K562 (cell line): Measurements from ENCODE around the gene C17orf113. TPM values are rescaled to one million over a fixed set of nuclear protein-coding genes. Genes with fewer than 3 reads are reported as not detected.

Experiments
- ATAC-seq: fragments of 200-7000 bp; cut with Tn5 transposase; 3 replicates; pipeline ENCODE4 v1.9.1; 2020; ENCODE audit warnings: moderate library complexity
- BruUV-seq: library from RNA; stranded (reverse); fragments of 400-500 nt; replicated peaks from 2 replicates; lab custom pipeline; 2021; lab: Mats Ljungman, UMichigan
- CTCF ChIA-PET: fragments of 300-600 bp; formaldehyde crosslinking; extraction: SDS; loops from one replicate; lab custom pipeline; 2021; ENCODE audit warnings: low intra/inter-chr PET ratio; lab: Yijun Ruan, JAX
- POLR2A ChIA-PET: fragments of 300-600, 350-650 bp; sonication (Branson Sonifier 250); formaldehyde crosslinking; extraction: SDS; loops from one replicate; lab custom pipeline; 2021; ENCODE audit warnings: antibody characterized with exemption, inconsistent platforms; lab: Yijun Ruan, JAX
- DNase-seq, 4 experiments: peaks; one replicate each; pipeline versions ENCODE4 v3.0.0 to v3.0.0-alpha.2; 2011 to 2018; ENCODE audit warnings: low spot score in 3 of 4, mixed read lengths in 3 of 4; ENCODE audit errors: extremely low read depth in 1 of 4
- FAIRE-seq: peaks from 2 replicates; lab custom pipeline; 2011; peaks lifted over from hg19 to GRCh38; lab: Jason Lieb, UNC
- H2AFZ ChIP-seq: 2 replicates; pipeline ENCODE4 v1.6.0; 2011; ENCODE audit warnings: low read depth, low read length, control low read depth, inconsistent platforms
- H3K27ac ChIP-seq: fragments of 200-600 bp; 3 replicates; pipeline ENCODE4 v1.8.0; 2011; ENCODE audit warnings: low read depth, mild to moderate bottlenecking, control low read depth, inconsistent platforms, low read length, moderate library complexity, mixed read lengths; ENCODE audit errors: extremely low read depth
- H3K27me3 ChIP-seq, 2 experiments: fragments of 300-600 bp in 1 of 2; 2 replicates in 1 of 2; 3 replicates in 1 of 2; pipeline versions ENCODE4 v1.6.0 to v1.8.0; 2011; ENCODE audit warnings: inconsistent platforms in 2 of 2, low read length in 2 of 2, mild to moderate bottlenecking in 1 of 2, mixed read lengths in 1 of 2, moderate library complexity in 1 of 2; ENCODE audit not compliant: control insufficient read depth in 2 of 2, insufficient read depth in 2 of 2
- H3K36me3 ChIP-seq: fragments of 300-600 bp; 3 replicates; pipeline ENCODE4 v1.8.0; 2011; ENCODE audit warnings: mild to moderate bottlenecking, low read length, inconsistent platforms; ENCODE audit not compliant: control insufficient read depth, insufficient read depth
- H3K4me1 ChIP-seq, 2 experiments: fragments of 200-600 bp in 1 of 2; replicated peaks in 1 of 2; 2 replicates in 1 of 2; 3 replicates in 1 of 2; pipeline versions ENCODE4 v1.5.1 to v1.8.0; 2011; ENCODE audit warnings: inconsistent platforms in 2 of 2, low read length in 2 of 2, mild to moderate bottlenecking in 1 of 2, mixed read lengths in 1 of 2, moderate library complexity in 1 of 2; ENCODE audit not compliant: control insufficient read depth in 2 of 2, insufficient read depth in 2 of 2
- H3K4me2 ChIP-seq: 2 replicates; pipeline ENCODE4 v1.6.1; 2011; ENCODE audit warnings: low read length, control low read depth, inconsistent platforms, mixed read lengths; ENCODE audit not compliant: insufficient read depth
- H3K4me3 ChIP-seq: fragments of 200-600 bp; sonication (generic), shearing (Covaris generic); 2 replicates; pipeline ENCODE4 v1.5.1; 2016; ENCODE audit warnings: control low read depth, inconsistent platforms
- H3K79me2 ChIP-seq: fragments of 200-600 bp; 3 replicates; pipeline ENCODE4 v1.8.0; 2011; ENCODE audit warnings: low read length, inconsistent platforms; ENCODE audit not compliant: control insufficient read depth, insufficient read depth
- H3K9ac ChIP-seq, 2 experiments: 2 replicates each; pipeline versions ENCODE4 v1.6.0 to v1.6.1; 2011; ENCODE audit warnings: low read depth in 2 of 2, low read length in 2 of 2, control low read depth in 1 of 2, inconsistent platforms in 1 of 2, mild to moderate bottlenecking in 1 of 2, mixed read lengths in 1 of 2; ENCODE audit not compliant: insufficient read depth in 1 of 2
- H3K9me1 ChIP-seq: one replicate; pipeline ENCODE4 v1.6.0; 2011; ENCODE audit warnings: inconsistent platforms, mild to moderate bottlenecking, low read length, moderate library complexity; ENCODE audit not compliant: control insufficient read depth, insufficient read depth
- H3K9me3 ChIP-seq: replicated peaks from 2 replicates; pipeline ENCODE4 v1.5.1; 2011; ENCODE audit warnings: low read depth, low read length, inconsistent platforms; ENCODE audit not compliant: control insufficient read depth, insufficient read depth
- H4K20me1 ChIP-seq: replicated peaks from 2 replicates; pipeline ENCODE4 v1.6.1; 2011; ENCODE audit warnings: low read length, inconsistent platforms, mixed read lengths; ENCODE audit not compliant: control insufficient read depth, insufficient read depth
- ARID2 ChIP-seq: fragments of 450-650 bp; IDR thresholded peaks from 2 replicates; pipeline ENCODE4 v1.6.1; 2017; ENCODE audit warnings: antibody characterized with exemption, mild to moderate bottlenecking
- ATF7 ChIP-seq: fragments of 450-650 bp; IDR thresholded peaks from 2 replicates; pipeline ENCODE4 v1.7.1; 2014; ENCODE audit warnings: mild to moderate bottlenecking, moderate library complexity
- BCOR ChIP-seq: fragments of 450-650 bp; IDR thresholded peaks from 2 replicates; pipeline ENCODE4 v1.6.1; 2016
- CREB3L1 ChIP-seq: fragments of 450-650 bp; IDR thresholded peaks from 2 replicates; pipeline ENCODE4 v1.6.1; 2014; ENCODE audit warnings: low read depth, mild to moderate bottlenecking, moderate library complexity, borderline replicate concordance
- DNMT1 ChIP-seq: fragments of 450-650 bp; IDR thresholded peaks from 2 replicates; pipeline ENCODE4 v1.6.1; 2016; ENCODE audit warnings: antibody characterized with exemption, mild to moderate bottlenecking
- EHMT2 ChIP-seq: fragments of 450-650 bp; IDR thresholded peaks from 2 replicates; pipeline ENCODE4 v1.6.1; 2018; ENCODE audit warnings: antibody characterized with exemption
- FOSL1 ChIP-seq: fragments of 200-800 bp; sonication (Bioruptor generic); conservative IDR thresholded peaks from 2 replicates; pipeline ENCODE4 v1.6.1; 2016; ENCODE audit warnings: missing genetic modification characterization, missing compliant biosample characterization
- FOXM1 ChIP-seq, 2 experiments: fragments of 450-650 bp in 1 of 2; sonication (generic) in 1 of 2; formaldehyde crosslinking in 1 of 2; IDR thresholded peaks; 2 replicates each; pipeline versions ENCODE4 v1.6.1 to v1.9.0; 2017 to 2022; ENCODE audit warnings: low read depth in 2 of 2, mild to moderate bottlenecking in 2 of 2, missing genetic modification reagents in 1 of 2, moderate library complexity in 1 of 2
- GATA2 ChIP-seq: sonication (generic); formaldehyde crosslinking; IDR thresholded peaks from 2 replicates; pipeline ENCODE4 v1.4.0; 2020; ENCODE audit warnings: mild to moderate bottlenecking, missing genetic modification reagents
- JUND ChIP-seq, 2 experiments: IDR thresholded peaks; 2 replicates in 1 of 2; 3 replicates in 1 of 2; pipeline ENCODE4 v1.6.1; 2011; ENCODE audit warnings: borderline replicate concordance in 2 of 2, low read depth in 2 of 2, low read length in 2 of 2, improper control_type of control experiment in 1 of 2, missing biosample characterization in 1 of 2, missing genetic modification characterization in 1 of 2, missing genetic modification reagents in 1 of 2
- PHB2 ChIP-seq: fragments of 450-650 bp; IDR thresholded peaks from 2 replicates; pipeline ENCODE4 v1.6.1; 2017; ENCODE audit warnings: low read depth
- PTBP1 ChIP-seq: fragments of 200-400 bp; formaldehyde crosslinking; IDR thresholded peaks from 2 replicates; pipeline ENCODE4 v1.6.1; 2017; ENCODE audit warnings: low read depth, low read length
- RBM22 ChIP-seq: fragments of 200-400 bp; formaldehyde crosslinking; IDR thresholded peaks from 2 replicates; pipeline ENCODE4 v1.6.1; 2018; ENCODE audit warnings: low read length, low read depth; ENCODE audit not compliant: poor library complexity, severe bottlenecking
- RBM25 ChIP-seq: fragments of 200-400 bp; formaldehyde crosslinking; IDR thresholded peaks from 2 replicates; pipeline ENCODE4 v1.6.1; 2018; ENCODE audit warnings: low read length, low read depth, moderate library complexity; ENCODE audit not compliant: severe bottlenecking
- SIRT6 ChIP-seq: IDR thresholded peaks from one replicate; pipeline ENCODE4 v1.6.1; 2012; ENCODE audit warnings: low read depth, mild to moderate bottlenecking, control low read depth, inconsistent platforms, low read length, moderate library complexity
- SMARCC2 ChIP-seq: fragments of 450-650 bp; IDR thresholded peaks from 2 replicates; pipeline ENCODE4 v1.6.1; 2017; ENCODE audit warnings: antibody characterized with exemption, moderate library complexity, mild to moderate bottlenecking, low read depth
- STAG1 ChIP-seq: sonication (generic); formaldehyde crosslinking; IDR thresholded peaks from 2 replicates; pipeline ENCODE4 v1.5.0; 2020; ENCODE audit warnings: missing genetic modification reagents, borderline replicate concordance
- TRIM28 ChIP-seq: fragments of 450-650 bp; IDR thresholded peaks from 2 replicates; pipeline ENCODE4 v1.6.1; 2017
- ZNF655 ChIP-seq: fragments of 250-450 bp; sonication (Bioruptor Pico); IDR thresholded peaks from 2 replicates; pipeline ENCODE4 v1.5.0; 2021
- WGBS: fragments of 100-300 bp; shearing (Covaris generic); methylation state at CpG from one replicate; pipeline ENCODE4 v1.1.6; 2016; ENCODE audit warnings: low coverage, mixed read lengths; ENCODE audit not compliant: insufficient coverage; ENCODE audit errors: missing lambda C conversion rate; 5-methylcytosine and 5-hydroxymethylcytosine counted together
- in situ Hi-C: fragments of 300-500 bp; cut with MboI; formaldehyde crosslinking; loops from 4 replicates; pipeline ENCODE4 v1.15.0; 2018; ENCODE audit warnings: inconsistent platforms, mixed read lengths
- intact Hi-C: fragments of 100-400 bp; cut with micrococcal nuclease; formaldehyde crosslinking; loops from 2 replicates; pipeline ENCODE4 v1.14.2; 2022
- polyA plus RNA-seq, 8 experiments: library from polyadenylated mRNA; depleted of rRNA in 4 of 8; stranded (reverse) in 5 of 8; unstranded in 3 of 8; fragments of >200 nt; fragmentation: Nextera tagmentation in 2 of 8; fragmentation: Illumina TruSeq in 1 of 8; extraction: Ambion mirVana in 2 of 8; extraction: Trizol in 1 of 8; gene quantifications; 2 replicates each; pipeline versions ENCODE4 v1.2.1 to v1.2.3, GENCODE V29; 2011 to 2014; ENCODE audit warnings: inconsistent platforms in 1 of 8, missing spikeins in 1 of 8
- total RNA-seq, 7 experiments: library from RNA; depleted of rRNA in 6 of 7; stranded (reverse); fragments of >200 nt in 6 of 7; fragmentation: Illumina TruSeq in 2 of 7; extraction: Trizol in 2 of 7; gene quantifications; 2 replicates each; pipeline versions ENCODE4 v1.2.1 to v1.2.3, GENCODE V29; 2011 to 2021; ENCODE audit warnings: low replicate concordance in 1 of 7

The C17orf113 gene
- total and polyA plus RNA-seq, 9 of the 15 experiments (the other 6 are each of a cell fraction or from before 2014, with no cell fraction given) = 0.10 to 1.2 (median 0.31) TPM

- WGBS = 0% methylated on average over 2 of the region's 2 CpGs
- CTCF ChIA-PET = no interaction called here
- in situ Hi-C loops = no loop called here
- Histone ChIP-seq H3K27me3 (peaks cover 0 to 5% of the 10 kb centered on the region in 2 experiments; a peak in 1 of 5 replicates), H3K9me1 (no peaks in the 10 kb centered on the region), H3K9ac (no peak overlapping the region), H3K27ac (no peak overlapping the region), H3K36me3 (no peaks in the 10 kb centered on the region), H2AFZ (no peak overlapping the region), H3K4me3 (no peak overlapping the region), H3K4me2 (no peak overlapping the region), H4K20me1 (peaks cover 4% of the 10 kb centered on the region; the same call in 1 of the 2 replicates), H3K79me2 (no peaks in the 10 kb centered on the region), H3K9me3 (no peaks in the 10 kb centered on the region), H3K4me1 (peaks cover 14 to 15% of the 10 kb centered on the region in 2 experiments)
- BruUV-seq = no TSS peak
- intact Hi-C loops = no loop called here
- DNase-seq (no peak), FAIRE-seq (no peak), ATAC-seq (no peak)
- POLR2A ChIA-PET = interaction anchor here (0.6 to 1.2 kb wide), 3 partner anchors 12 to 24 kb away, joined by 3 to 5 read pairs (median 3); no protein-coding TSS in a partner anchor
- TF ChIP-seq ATF7 (peak; percentile 91), BCOR (peak; percentile 88), DNMT1 (no peak), FOXM1 (IDR thresholded peaks at IDR 0.05; ENCODE audit: low read depth) (no peak), FOXM1 (CRISPR knock-in tag; IDR thresholded peaks at IDR 0.05; ENCODE audit: low read depth) (no peak), PHB2 (no peak), TRIM28 (no peak), EHMT2 (no peak), SMARCC2 (no peak), GATA2 (CRISPR knock-in tag) (no peak), ZNF655 (CRISPR knock-in tag) (no peak), JUND (IDR thresholded peaks at IDR 0.05; ENCODE audit: borderline replicate concordance, low read depth, low read length) (peak; percentile 58), JUND (tag; IDR thresholded peaks at IDR 0.05; ENCODE audit: borderline replicate concordance, low read depth, low read length) (peak; percentile 83; the same call in 2 of the 3 replicates), FOSL1 (tag) (no peak), SIRT6 (no peak), CREB3L1 (no peak), ARID2 (no peak), PTBP1 (0 out of 2 replicates have a peak, but pooled peaks have one; percentile 22), RBM25 (peak; percentile 80), RBM22 (no peak), STAG1 (CRISPR knock-in tag) (no peak)
These were observed 29.1 kb upstream of the C17orf113 start for GRCh38 chr17:42079541-42079940.
